Kidney (tissue), 14 donors: ENCODE measurements around the gene MORN1. TPM values are rescaled to one million over a fixed set of nuclear protein-coding genes. Genes with fewer than 3 reads are reported as not detected.

ENCODE experiments used
- DNase-seq, 5 donors: peaks; one replicate each; pipeline ENCODE4 v3.0.0-alpha.2; 2013 to 2020
- FAIRE-seq: peaks from 2 replicates; lab custom pipeline; 2012; peaks lifted over from hg19 to GRCh38; lab: Jason Lieb, UNC
- H3K27ac ChIP-seq, 2 donors: one replicate each; pipeline ENCODE4 v1.7.0; 2013; ENCODE audit warnings: low read depth in 2 of 2, low read length in 2 of 2, inconsistent platforms in 1 of 2
- H3K27me3 ChIP-seq: one replicate; pipeline ENCODE4 v1.7.1; 2013; ENCODE audit warnings: low read length, inconsistent platforms; ENCODE audit not compliant: control insufficient read depth, insufficient read depth
- H3K36me3 ChIP-seq, 3 donors: one replicate each; pipeline versions ENCODE4 v1.7.0 to v1.7.1; 2013; ENCODE audit warnings: low read length in 3 of 3, control low read depth in 1 of 3, inconsistent platforms in 1 of 3; ENCODE audit not compliant: insufficient read depth in 3 of 3, control insufficient read depth in 2 of 3
- H3K4me1 ChIP-seq, 3 donors: one replicate each; pipeline versions ENCODE4 v1.7.0 to v1.7.1; 2013; ENCODE audit warnings: low read length in 3 of 3, inconsistent platforms in 1 of 3, low read depth in 1 of 3; ENCODE audit not compliant: control insufficient read depth in 2 of 3, insufficient read depth in 2 of 3
- H3K4me3 ChIP-seq, 3 donors: one replicate each; pipeline versions ENCODE4 v1.7.0 to v1.8.1; 2013; ENCODE audit warnings: low read length in 3 of 3, control low read depth in 1 of 3, inconsistent platforms in 1 of 3
- H3K9ac ChIP-seq, 3 donors: one replicate each; pipeline versions ENCODE4 v1.7.0 to v1.7.1; 2013; ENCODE audit warnings: low read length in 3 of 3, control low read depth in 1 of 3, inconsistent platforms in 1 of 3
- H3K9me3 ChIP-seq, 3 donors: one replicate each; pipeline versions ENCODE4 v1.7.0 to v1.7.1; 2013; ENCODE audit warnings: low read length in 3 of 3, control low read depth in 1 of 3, inconsistent platforms in 1 of 3; ENCODE audit not compliant: control insufficient read depth in 2 of 3, insufficient read depth in 1 of 3
- intact Hi-C: fragments of 100-400 bp; cut with DNase I; formaldehyde crosslinking; loops from one replicate; pipeline ENCODE4 v1.11.1; 2022
- polyA plus RNA-seq: library from polyadenylated mRNA; stranded (reverse); fragments of 350-450 nt; fragmentation: Illumina TruSeq; extraction: RNeasy Lipid Tissue Mini Kit (QIAGEN cat#74804); gene quantifications from one replicate; pipeline ENCODE4 v1.2.3, GENCODE V29; 2014; ENCODE audit warnings: low read depth, low replicate concordance; ENCODE audit not compliant: insufficient read depth
- total RNA-seq: library from RNA; stranded (reverse); fragmentation: NEBNext Ultra II Directional; extraction: Animal tissue kit (Norgen Biotek cat#: 25700); gene quantifications from one replicate; pipeline ENCODE4 v1.2.1, GENCODE V29; 2021
- TF ChIP-seq, protein P1 (sequence below): IDR thresholded peaks from 3 replicates; pipeline ENCODE4 v1.5.1; 2012; ENCODE audit warnings: mild to moderate bottlenecking, moderate library complexity, borderline replicate concordance; ENCODE audit not compliant: insufficient read depth; ENCODE audit errors: extremely low read depth
- donor health status: control.
- donor health status: control.
- donor health status: control.
- donor health status: control.
- donor health status: control.
- donor health status: DM: yes; HTN: yes; CAD: no.
- donor health status: Normal renal cell carcinoma (clear cell type).

Gene MORN1
- total and polyA plus RNA-seq, 2 donors from 2014 or later = 9.0 to 24.7 TPM

DNA sequence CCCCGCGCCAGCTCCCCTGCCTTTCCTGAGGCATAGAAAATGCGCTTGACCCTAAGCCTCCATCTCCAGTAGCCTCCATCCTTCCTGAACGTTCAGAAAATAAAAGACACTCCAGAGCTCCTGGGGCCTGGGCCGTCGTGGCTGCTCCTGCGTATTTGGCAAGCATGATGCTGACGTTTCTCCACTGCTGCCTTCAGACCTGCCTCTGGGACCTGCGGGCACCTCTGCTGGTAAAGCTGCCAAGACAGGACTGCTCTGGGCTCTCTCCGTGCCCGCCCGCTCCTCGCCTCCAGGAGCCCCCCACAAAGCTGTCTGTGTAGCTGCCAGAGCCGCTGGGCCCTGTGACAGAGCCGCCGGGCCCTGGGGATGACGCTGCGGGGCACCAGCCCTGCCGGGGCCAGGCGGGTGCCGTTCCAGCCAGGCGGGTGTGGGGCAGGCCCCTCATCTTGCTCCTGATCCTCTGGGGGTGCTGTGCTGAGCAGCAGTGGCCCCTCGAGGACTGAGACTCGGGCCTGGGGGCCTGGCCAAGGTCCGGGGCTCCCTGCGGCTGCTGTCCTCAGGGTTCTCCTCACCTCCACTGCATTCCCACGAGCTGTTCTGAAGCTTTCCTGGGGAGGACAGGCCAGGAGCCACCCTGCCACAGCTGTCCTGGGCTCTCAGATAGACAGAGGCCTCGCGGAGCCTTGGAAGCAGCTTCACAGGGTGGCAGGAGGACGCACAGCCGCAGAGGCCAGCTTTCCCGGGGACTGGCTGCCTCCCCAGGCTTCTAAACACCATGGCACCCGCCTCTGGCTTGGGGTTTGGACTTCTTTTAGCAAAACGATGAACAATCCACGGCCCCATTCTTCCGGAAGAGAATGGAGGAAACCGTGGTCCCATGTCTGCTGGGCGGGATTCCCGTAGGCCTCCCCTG is 48.1 kb downstream of the MORN1 start:
- Histone ChIP-seq H3K9me3 (no peaks in the 10 kb centered on the region), H3K27me3 (no peaks in the 10 kb centered on the region), H3K4me3 (no peak overlapping the region), H3K4me1 (peaks cover 0 to 2% (median 0%) of the 10 kb centered on the region in 3 donors), H3K9ac (no peak overlapping the region), H3K36me3 (no peaks in the 10 kb centered on the region), H3K27ac (no peak overlapping the region)
- no peak for FAIRE-seq
- TF ChIP-seq, protein P1, sequence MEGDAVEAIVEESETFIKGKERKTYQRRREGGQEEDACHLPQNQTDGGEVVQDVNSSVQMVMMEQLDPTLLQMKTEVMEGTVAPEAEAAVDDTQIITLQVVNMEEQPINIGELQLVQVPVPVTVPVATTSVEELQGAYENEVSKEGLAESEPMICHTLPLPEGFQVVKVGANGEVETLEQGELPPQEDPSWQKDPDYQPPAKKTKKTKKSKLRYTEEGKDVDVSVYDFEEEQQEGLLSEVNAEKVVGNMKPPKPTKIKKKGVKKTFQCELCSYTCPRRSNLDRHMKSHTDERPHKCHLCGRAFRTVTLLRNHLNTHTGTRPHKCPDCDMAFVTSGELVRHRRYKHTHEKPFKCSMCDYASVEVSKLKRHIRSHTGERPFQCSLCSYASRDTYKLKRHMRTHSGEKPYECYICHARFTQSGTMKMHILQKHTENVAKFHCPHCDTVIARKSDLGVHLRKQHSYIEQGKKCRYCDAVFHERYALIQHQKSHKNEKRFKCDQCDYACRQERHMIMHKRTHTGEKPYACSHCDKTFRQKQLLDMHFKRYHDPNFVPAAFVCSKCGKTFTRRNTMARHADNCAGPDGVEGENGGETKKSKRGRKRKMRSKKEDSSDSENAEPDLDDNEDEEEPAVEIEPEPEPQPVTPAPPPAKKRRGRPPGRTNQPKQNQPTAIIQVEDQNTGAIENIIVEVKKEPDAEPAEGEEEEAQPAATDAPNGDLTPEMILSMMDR = no peak
- intact Hi-C loops = no loop called here
- DNase-seq = peak in 1 of 5 donors; percentile 55

- FAIRE-seq (no peak), DNase-seq (peak in 1 of 5 donors; percentile 40)
- TF ChIP-seq, protein P1 = no peak
- Histone ChIP-seq H3K4me3 (no peak overlapping the region), H3K27me3 (no peaks in the 10 kb centered on the region), H3K4me1 (no peaks in the 10 kb centered on the region), H3K9ac (no peak overlapping the region), H3K9me3 (no peaks in the 10 kb centered on the region), H3K36me3 (no peaks in the 10 kb centered on the region), H3K27ac (no peak overlapping the region)
- intact Hi-C loops = no loop called here
Observed at GRCh38 chr1:2342384-2343022, 48.9 kb downstream of the MORN1 start.

DNA sequence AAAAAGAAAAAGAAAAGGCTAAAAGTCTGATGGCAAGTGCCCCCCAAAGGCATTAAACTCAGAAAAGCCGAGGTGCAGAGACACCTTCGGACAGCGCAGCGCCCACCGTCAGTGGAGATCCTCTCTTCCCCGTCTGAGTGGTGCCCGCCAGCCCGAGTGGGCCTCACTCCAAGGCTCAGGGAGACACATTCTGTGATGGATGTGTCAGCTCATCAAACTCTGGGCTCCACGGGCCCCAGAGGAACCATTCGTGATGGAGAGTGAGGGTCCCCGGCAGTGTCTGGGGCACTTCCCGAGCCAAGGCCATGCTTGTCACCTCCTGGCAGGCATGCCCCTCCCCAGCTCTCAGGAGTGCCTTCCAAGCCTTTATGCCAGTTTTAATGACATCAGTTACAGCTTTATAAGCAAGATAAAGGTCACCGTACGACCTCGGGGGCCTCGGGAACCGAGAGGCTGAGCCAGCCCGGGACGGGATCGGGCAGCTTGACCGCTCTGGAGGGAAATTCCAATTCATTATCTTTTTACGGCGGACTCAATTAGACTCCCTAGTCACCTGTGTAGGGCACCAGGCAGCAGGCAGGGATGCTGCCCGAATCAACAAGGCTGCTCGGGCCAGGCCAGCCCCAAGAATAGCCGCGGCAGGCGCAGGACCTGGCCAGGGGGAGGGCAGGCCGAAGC is 49.5 kb downstream of the MORN1 start:
- Histone ChIP-seq H3K4me3 (no peak overlapping the region), H3K4me1 (no peaks in the 10 kb centered on the region), H3K9me3 (no peaks in the 10 kb centered on the region), H3K36me3 (no peaks in the 10 kb centered on the region), H3K27ac (no peak overlapping the region), H3K9ac (no peak overlapping the region), H3K27me3 (no peaks in the 10 kb centered on the region)
- FAIRE-seq = no peak
- TF ChIP-seq, protein P1 = no peak
- intact Hi-C loops = no loop called here
- DNase-seq = peak in 1 of 5 donors; percentile 49
